ENCODE data around the gene CYB561D2. TPM values are rescaled to one million over a fixed set of nuclear protein-coding genes. Genes with fewer than 3 reads are reported as not detected.
A peak's percentile ranks its signal among the peaks of the same experiment; 100 is the strongest.

The CYB561D2 gene
- total and polyA plus RNA-seq, 2 of the 13 experiments (the other 11 are each of a cell fraction or from before 2014, with no cell fraction given): 11.1 to 17.2 TPM

DNA sequence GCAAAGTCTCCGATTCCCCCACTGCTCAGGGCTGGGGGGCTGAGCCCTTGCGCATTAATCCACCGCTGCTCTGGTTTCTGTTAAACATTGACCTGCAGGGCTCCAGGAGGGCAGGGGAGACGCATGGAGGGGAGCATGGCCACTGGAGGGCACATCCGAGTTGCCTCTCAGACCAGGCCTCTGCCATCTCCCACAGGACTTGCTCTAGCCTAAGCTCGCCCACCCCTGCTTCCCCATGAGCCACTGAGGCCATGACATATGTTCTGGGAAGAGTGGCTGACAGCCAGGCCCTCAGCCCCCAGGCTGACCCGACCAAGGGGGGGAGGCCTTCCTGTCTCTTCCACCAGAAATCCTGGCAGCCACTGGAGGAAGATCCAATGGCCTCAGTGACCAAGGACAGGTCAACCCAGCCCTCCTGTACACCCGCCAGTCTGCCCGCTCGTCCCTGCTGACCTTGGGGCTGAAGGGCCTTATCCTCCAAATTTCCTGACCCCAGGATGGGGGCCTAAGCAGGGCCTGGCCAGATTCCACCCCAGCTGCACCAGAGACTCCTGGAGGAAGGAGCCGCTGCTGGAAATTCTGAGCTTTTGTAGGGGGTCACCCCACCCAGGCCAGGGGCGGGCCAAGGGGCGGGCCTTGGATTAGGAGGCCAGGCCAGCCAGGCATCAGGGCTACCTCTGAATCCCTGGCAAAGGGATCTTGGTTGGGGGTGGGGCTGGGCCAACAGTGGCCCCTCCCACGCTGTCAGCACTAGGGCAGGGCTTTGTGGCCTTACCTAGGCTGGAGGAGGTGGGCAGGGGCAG, 47.4 kb upstream of the CYB561D2 start, which contains the start of gene HYAL1 (continued):
- TF ChIP-seq ZHX1 (CRISPR knock-in tag; IDR thresholded peaks at IDR 0.05; ENCODE audit: low read depth) (no peak), ZNF580 (CRISPR knock-in tag; IDR thresholded peaks at IDR 0.05; ENCODE audit: borderline replicate concordance, low read depth) (0 out of 2 replicates have a peak, but pooled peaks have one; percentile 12), ZMYM2 (CRISPR knock-in tag; IDR thresholded peaks at IDR 0.05) (no peak), ZNF891 (CRISPR knock-in tag; IDR thresholded peaks at IDR 0.05) (no peak), GTF3A (CRISPR knock-in tag; conservative IDR thresholded peaks at IDR 0.05) (no peak), RXRB (CRISPR knock-in tag; IDR thresholded peaks at IDR 0.05; ENCODE audit: borderline replicate concordance) (peak; percentile 34; the same call in 1 of the 2 replicates), AGO1 (IDR thresholded peaks at IDR 0.05; ENCODE audit: low read depth, low read length, poor library complexity, severe bottlenecking) (no peak), SETDB1 (CRISPR knock-in tag; IDR thresholded peaks at IDR 0.05; ENCODE audit: borderline replicate concordance) (no peak), ZNF496 (CRISPR knock-in tag; IDR thresholded peaks at IDR 0.05; ENCODE audit: insufficient replicate concordance) (no peak), ZNF557 (CRISPR knock-in tag; IDR thresholded peaks at IDR 0.05) (no peak), ZFP41 (CRISPR knock-in tag; IDR thresholded peaks at IDR 0.05; ENCODE audit: borderline replicate concordance) (no peak; the same call in 1 of the 2 replicates), RXRA (CRISPR knock-in tag; IDR thresholded peaks at IDR 0.05) (peak; percentile 58; the same call in 1 of the 2 replicates), ZKSCAN8 (CRISPR knock-in tag; IDR thresholded peaks at IDR 0.05; ENCODE audit: borderline replicate concordance) (no peak), RBFOX2 (IDR thresholded peaks at IDR 0.05; ENCODE audit: low read depth, low read length) (peak; percentile 85), PBX3 (CRISPR knock-in tag; IDR thresholded peaks at IDR 0.05; ENCODE audit: borderline replicate concordance) (no peak), CC2D1A (CRISPR knock-in tag; IDR thresholded peaks at IDR 0.05) (0 out of 2 replicates have a peak, but pooled peaks have one; percentile 82), ZNF503 (CRISPR knock-in tag; IDR thresholded peaks at IDR 0.05) (peak; percentile 49)
- TF ChIP-seq, protein P1, sequence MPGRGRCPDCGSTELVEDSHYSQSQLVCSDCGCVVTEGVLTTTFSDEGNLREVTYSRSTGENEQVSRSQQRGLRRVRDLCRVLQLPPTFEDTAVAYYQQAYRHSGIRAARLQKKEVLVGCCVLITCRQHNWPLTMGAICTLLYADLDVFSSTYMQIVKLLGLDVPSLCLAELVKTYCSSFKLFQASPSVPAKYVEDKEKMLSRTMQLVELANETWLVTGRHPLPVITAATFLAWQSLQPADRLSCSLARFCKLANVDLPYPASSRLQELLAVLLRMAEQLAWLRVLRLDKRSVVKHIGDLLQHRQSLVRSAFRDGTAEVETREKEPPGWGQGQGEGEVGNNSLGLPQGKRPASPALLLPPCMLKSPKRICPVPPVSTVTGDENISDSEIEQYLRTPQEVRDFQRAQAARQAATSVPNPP (CRISPR knock-in tag; IDR thresholded peaks at IDR 0.05): peak; percentile 91; the same call in 1 of the 2 replicates
- TF ChIP-seq, protein P2, sequence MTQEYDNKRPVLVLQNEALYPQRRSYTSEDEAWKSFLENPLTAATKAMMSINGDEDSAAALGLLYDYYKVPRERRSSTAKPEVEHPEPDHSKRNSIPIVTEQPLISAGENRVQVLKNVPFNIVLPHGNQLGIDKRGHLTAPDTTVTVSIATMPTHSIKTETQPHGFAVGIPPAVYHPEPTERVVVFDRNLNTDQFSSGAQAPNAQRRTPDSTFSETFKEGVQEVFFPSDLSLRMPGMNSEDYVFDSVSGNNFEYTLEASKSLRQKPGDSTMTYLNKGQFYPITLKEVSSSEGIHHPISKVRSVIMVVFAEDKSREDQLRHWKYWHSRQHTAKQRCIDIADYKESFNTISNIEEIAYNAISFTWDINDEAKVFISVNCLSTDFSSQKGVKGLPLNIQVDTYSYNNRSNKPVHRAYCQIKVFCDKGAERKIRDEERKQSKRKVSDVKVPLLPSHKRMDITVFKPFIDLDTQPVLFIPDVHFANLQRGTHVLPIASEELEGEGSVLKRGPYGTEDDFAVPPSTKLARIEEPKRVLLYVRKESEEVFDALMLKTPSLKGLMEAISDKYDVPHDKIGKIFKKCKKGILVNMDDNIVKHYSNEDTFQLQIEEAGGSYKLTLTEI (CRISPR knock-in tag; conservative IDR thresholded peaks at IDR 0.05): no peak
